Measurements from ENCODE around the gene DDX42. TPM values are rescaled to one million over a fixed set of nuclear protein-coding genes. Genes with fewer than 3 reads are reported as not detected.

DDX42 gene
- total and polyA plus RNA-seq, 2 experiments from 2014 or later: 31.1 to 79.9 TPM

- Histone ChIP-seq H3K79me2 (peaks cover 47% of the 10 kb centered on the region), H4K20me1 (ENCODE audit: insufficient read depth, poor library complexity, severe bottlenecking) (peaks cover 5% of the 10 kb centered on the region)
Observed at GRCh38 chr17:63833026-63833740, 59.2 kb downstream of the DDX42 start.

GRCh38 chr17:63833741-63834373 is 59.9 kb downstream of the DDX42 start:
- no peak for DNase-seq (ENCODE audit: low spot score)
- Histone ChIP-seq H3K4me1 (ENCODE audit: insufficient read depth) (peaks cover 14% of the 10 kb centered on the region), H3K4me2 (no peak overlapping the region), H3K36me3 (replicated peaks; ENCODE audit: insufficient read depth, low read depth) (peaks cover 4% of the 10 kb centered on the region), H3K4me3 (no peak overlapping the region), H3K9me2 (replicated peaks; ENCODE audit: insufficient read depth) (no peaks in the 10 kb centered on the region), H4K20me1 (ENCODE audit: insufficient read depth, poor library complexity, severe bottlenecking) (peaks cover 10% of the 10 kb centered on the region), H3K79me2 (peaks cover 47% of the 10 kb centered on the region), H3K27me3 (no peaks in the 10 kb centered on the region), H3K9me3 (ENCODE audit: low read depth) (no peaks in the 10 kb centered on the region), H2AFZ (no peak overlapping the region), H3K27ac (no peak overlapping the region)
- TF ChIP-seq, protein P1, sequence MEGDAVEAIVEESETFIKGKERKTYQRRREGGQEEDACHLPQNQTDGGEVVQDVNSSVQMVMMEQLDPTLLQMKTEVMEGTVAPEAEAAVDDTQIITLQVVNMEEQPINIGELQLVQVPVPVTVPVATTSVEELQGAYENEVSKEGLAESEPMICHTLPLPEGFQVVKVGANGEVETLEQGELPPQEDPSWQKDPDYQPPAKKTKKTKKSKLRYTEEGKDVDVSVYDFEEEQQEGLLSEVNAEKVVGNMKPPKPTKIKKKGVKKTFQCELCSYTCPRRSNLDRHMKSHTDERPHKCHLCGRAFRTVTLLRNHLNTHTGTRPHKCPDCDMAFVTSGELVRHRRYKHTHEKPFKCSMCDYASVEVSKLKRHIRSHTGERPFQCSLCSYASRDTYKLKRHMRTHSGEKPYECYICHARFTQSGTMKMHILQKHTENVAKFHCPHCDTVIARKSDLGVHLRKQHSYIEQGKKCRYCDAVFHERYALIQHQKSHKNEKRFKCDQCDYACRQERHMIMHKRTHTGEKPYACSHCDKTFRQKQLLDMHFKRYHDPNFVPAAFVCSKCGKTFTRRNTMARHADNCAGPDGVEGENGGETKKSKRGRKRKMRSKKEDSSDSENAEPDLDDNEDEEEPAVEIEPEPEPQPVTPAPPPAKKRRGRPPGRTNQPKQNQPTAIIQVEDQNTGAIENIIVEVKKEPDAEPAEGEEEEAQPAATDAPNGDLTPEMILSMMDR (IDR thresholded peaks at IDR 0.05; ENCODE audit: poor library complexity): no peak
- no peak for TF ChIP-seq EZH2phosphoT487 (IDR thresholded peaks at IDR 0.05; ENCODE audit: low read depth, severe bottlenecking, unreplicated experiment)
- no peak for TF ChIP-seq EZH2 (IDR thresholded peaks at IDR 0.05; ENCODE audit: borderline replicate concordance)
- whole genome bisulfite sequencing (ENCODE audit: low lambda C conversion rate, missing lambda C conversion rate): 96% methylated on average over 15 of the region's 15 CpGs

More at GRCh38 chr17:63833026-63833740, 59.2 kb downstream of the DDX42 start:
- DNase-seq (ENCODE audit: low spot score): no peak
- H3K4me1 ChIP-seq (ENCODE audit: insufficient read depth): peaks cover 14% of the 10 kb centered on the region
- TF ChIP-seq, protein P1 (IDR thresholded peaks at IDR 0.05; ENCODE audit: poor library complexity): no peak
- no peak for TF ChIP-seq EZH2phosphoT487 (IDR thresholded peaks at IDR 0.05; ENCODE audit: low read depth, severe bottlenecking, unreplicated experiment)
- TF ChIP-seq EZH2 (IDR thresholded peaks at IDR 0.05; ENCODE audit: borderline replicate concordance): no peak
- H2AFZ ChIP-seq: no peak overlapping the region
- no peak overlapping the region for H3K4me2 ChIP-seq
- H3K27me3 ChIP-seq: no peaks in the 10 kb centered on the region
- H3K36me3 ChIP-seq (replicated peaks; ENCODE audit: insufficient read depth, low read depth): peaks cover 4% of the 10 kb centered on the region
- H3K9me3 ChIP-seq (ENCODE audit: low read depth): no peaks in the 10 kb centered on the region
- WGBS (ENCODE audit: low lambda C conversion rate, missing lambda C conversion rate): 95% methylated on average over 14 of the region's 14 CpGs
- no peaks in the 10 kb centered on the region for H3K9me2 ChIP-seq (replicated peaks; ENCODE audit: insufficient read depth)
- H3K27ac ChIP-seq: no peak overlapping the region
- no peak overlapping the region for H3K4me3 ChIP-seq

DNA sequence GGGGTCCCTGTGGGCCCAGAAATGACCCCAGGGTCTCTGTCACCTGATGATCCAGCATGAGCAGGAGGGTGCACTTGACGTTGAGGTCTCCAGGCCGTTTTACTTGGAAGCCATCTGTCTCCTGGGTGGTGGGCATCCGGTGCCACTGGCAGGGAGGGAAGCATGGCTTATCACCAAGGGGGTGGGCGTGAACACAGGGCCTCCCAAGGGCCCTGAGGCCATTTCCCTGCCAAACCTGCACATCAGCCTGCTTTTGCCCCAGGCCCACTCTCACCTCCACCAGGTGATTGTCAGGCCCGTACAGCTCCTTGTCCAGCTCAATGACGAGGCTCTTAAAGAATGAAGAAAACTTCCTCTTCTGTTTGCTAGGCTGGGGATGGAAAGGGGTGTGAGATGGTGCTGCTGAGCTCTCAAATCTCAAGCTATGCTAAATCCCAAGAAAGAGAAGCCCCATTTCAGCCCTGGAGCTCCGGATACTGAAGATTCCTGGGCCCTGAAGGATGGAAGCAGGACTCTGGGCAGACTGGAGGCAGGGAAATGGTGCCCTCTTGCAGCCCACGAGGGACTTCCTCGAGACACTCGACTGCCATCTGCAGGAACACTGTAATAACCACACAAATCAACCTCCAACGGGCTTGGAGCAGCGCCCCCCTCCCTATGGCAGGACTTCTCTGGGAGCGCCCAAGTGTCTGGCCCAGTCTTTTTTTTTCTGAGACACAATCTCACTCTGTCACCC is 60.6 kb downstream of the DDX42 start:
- Histone ChIP-seq H3K36me3 (replicated peaks; ENCODE audit: insufficient read depth, low read depth) (peaks cover under 1% of the 10 kb centered on the region), H3K79me2 (peaks cover 47% of the 10 kb centered on the region)
- peak; percentile 78 for DNase-seq (ENCODE audit: low spot score)

More for the DNA sequence above, 60.6 kb downstream of the DDX42 start:
- H3K9me2 ChIP-seq (replicated peaks; ENCODE audit: insufficient read depth): no peaks in the 10 kb centered on the region
- peaks cover 15% of the 10 kb centered on the region for H4K20me1 ChIP-seq (ENCODE audit: insufficient read depth, poor library complexity, severe bottlenecking)
- H3K27me3 ChIP-seq: no peaks in the 10 kb centered on the region
- no peak overlapping the region for H3K27ac ChIP-seq
- H3K9me3 ChIP-seq (ENCODE audit: low read depth): no peaks in the 10 kb centered on the region
- H3K4me2 ChIP-seq: no peak overlapping the region
- no peak overlapping the region for H3K4me3 ChIP-seq
- TF ChIP-seq, protein P1 (IDR thresholded peaks at IDR 0.05; ENCODE audit: poor library complexity): peak; percentile 49
- no peak for TF ChIP-seq EZH2phosphoT487 (IDR thresholded peaks at IDR 0.05; ENCODE audit: low read depth, severe bottlenecking, unreplicated experiment)
- no peak overlapping the region for H2AFZ ChIP-seq
- peaks cover 17% of the 10 kb centered on the region for H3K4me1 ChIP-seq (ENCODE audit: insufficient read depth)
- WGBS (ENCODE audit: low lambda C conversion rate, missing lambda C conversion rate): 54% methylated on average over 13 of the region's 13 CpGs

All from hepatocyte (in vitro differentiated cells).